A549 treated with DMSO at 1 μM for 4 hours (cell line): Measurements from ENCODE around the gene DEFB124. TPM values are rescaled to one million over a fixed set of nuclear protein-coding genes. Genes with fewer than 3 reads are reported as not detected.

Experiments used
- total RNA-seq: library from RNA; stranded (reverse); fragments of 200-300 nt; extraction: Qiagen RNA extraction; gene quantifications from 5 replicates; pipeline ENCODE4 v1.2.3, GENCODE V29; 2022; ENCODE audit warnings: low read depth

The DEFB124 gene
- not detected in 5 replicates for total RNA-seq

GRCh38 chr20:31474758-31475427 lies at the start of gene DEFB124, which contains the start of gene REM1:
Gene DEFB124, minus strand, starts transcription at chr20:31475127. Its CDS starts 2,114 bp downstream, at chr20:31473013.
Gene REM1, plus strand, starts transcription at chr20:31475288. Its CDS starts 1,158 bp downstream, at chr20:31476446.

GRCh38 chr20:31514154-31515071 lies 39.5 kb upstream of the DEFB124 start, which contains the start of gene HM13:
Gene HM13, plus strand, starts transcription at chr20:31514442. Its CDS starts 110 bp downstream, at chr20:31514552.

GRCh38 chr20:31440012-31440659 lies 34.8 kb downstream of the DEFB124 start, which contains the start of gene DEFB123:
Gene DEFB123, plus strand, starts transcription at chr20:31440632. Its CDS starts 67 bp downstream, at chr20:31440699.

Other genes with a start within 250 kb of the DEFB124 start
- not detected in 5 replicates for gene DEFB115, start 217.5 kb downstream of the DEFB124 start, total RNA-seq
- not detected in 5 replicates for gene DEFB116, start 166.5 kb downstream of the DEFB124 start, total RNA-seq
- gene DEFB118, start 106.5 kb downstream of the DEFB124 start, total RNA-seq: not detected in 5 replicates
- not detected in 5 replicates for gene DEFB119, start 84.5 kb downstream of the DEFB124 start, total RNA-seq
- not detected in 5 replicates for gene DEFB121, start 68.9 kb downstream of the DEFB124 start, total RNA-seq
- gene DEFB123, start 34.5 kb downstream of the DEFB124 start, total RNA-seq: not detected in 5 replicates
- gene REM1, start 161 bp upstream of the DEFB124 start, total RNA-seq: 0.13 TPM in 2 of 5 replicates, not detected in the others
- 207 to 259 TPM (median 239 TPM) in 5 replicates for gene HM13, start 39.3 kb upstream of the DEFB124 start, total RNA-seq
- 138 to 265 TPM (median 200 TPM) in 5 replicates for gene ID1, start 130.2 kb upstream of the DEFB124 start, total RNA-seq
- not detected in 5 replicates for gene COX4I2, start 162.8 kb upstream of the DEFB124 start, total RNA-seq
- 140 to 174 TPM (median 151 TPM) in 5 replicates for gene BCL2L1, start 247.7 kb upstream of the DEFB124 start, total RNA-seq